ENCODE results near the gene IMPDH1.
A peak's percentile ranks its signal among the peaks of the same experiment; 100 is the strongest.

The IMPDH1 gene

GRCh38 chr7:128356546-128357216, 53.1 kb downstream of the IMPDH1 start:
- Mint-ChIP-seq H3K4me3 (no peak overlapping the region), H3K27ac (ENCODE audit: low read depth) (no peak overlapping the region), H3K36me3 (ENCODE audit: insufficient read depth) (peaks cover 2% of the 10 kb centered on the region), H3K9me3 (no peaks in the 10 kb centered on the region), H3K4me1 (peaks cover 9% of the 10 kb centered on the region), H3K27me3 (peaks cover 23% of the 10 kb centered on the region)
- ATAC-seq (replicated peaks; ENCODE audit: extremely low read depth, poor library complexity, severe bottlenecking) (no peak), DNase-seq (ENCODE audit: low spot score in 2 of 2) (no peak)

- no peaks in the 10 kb centered on the region for H3K4me1 Mint-ChIP-seq
- no peak overlapping the region for H3K4me3 Mint-ChIP-seq
- no peaks in the 10 kb centered on the region for H3K9me3 Mint-ChIP-seq
- peaks cover 2% of the 10 kb centered on the region for H3K36me3 Mint-ChIP-seq (ENCODE audit: insufficient read depth)
- peaks cover 41% of the 10 kb centered on the region for H3K27me3 Mint-ChIP-seq
- ATAC-seq (replicated peaks; ENCODE audit: extremely low read depth, poor library complexity, severe bottlenecking) = no peak
- no peak for DNase-seq (ENCODE audit: low spot score in 2 of 2)
- H3K27ac Mint-ChIP-seq (ENCODE audit: low read depth) = no peak overlapping the region
These were observed 56.2 kb downstream of the IMPDH1 start for GRCh38 chr7:128353610-128354009.

- peaks cover under 1% of the 10 kb centered on the region for H3K36me3 Mint-ChIP-seq (ENCODE audit: insufficient read depth)
- H3K27me3 Mint-ChIP-seq = peaks cover 46% of the 10 kb centered on the region
- peak overlapping the region; percentile 55 for H3K4me3 Mint-ChIP-seq
- H3K27ac Mint-ChIP-seq (ENCODE audit: low read depth) = no peak overlapping the region
- H3K9me3 Mint-ChIP-seq = no peaks in the 10 kb centered on the region
- no peak for DNase-seq (ENCODE audit: low spot score in 2 of 2)
- no peaks in the 10 kb centered on the region for H3K4me1 Mint-ChIP-seq
- no peak for ATAC-seq (replicated peaks; ENCODE audit: extremely low read depth, poor library complexity, severe bottlenecking)
These were observed 56.6 kb downstream of the IMPDH1 start for GRCh38 chr7:128353189-128353588.

GRCh38 chr7:128352636-128353035, 57.1 kb downstream of the IMPDH1 start:
- H3K4me1 Mint-ChIP-seq = no peaks in the 10 kb centered on the region
- peak overlapping the region; percentile 55 for H3K4me3 Mint-ChIP-seq
- H3K27me3 Mint-ChIP-seq = peaks cover 51% of the 10 kb centered on the region
- ATAC-seq (replicated peaks; ENCODE audit: extremely low read depth, poor library complexity, severe bottlenecking) (no peak), DNase-seq (ENCODE audit: low spot score in 2 of 2) (no peak)
- no peaks in the 10 kb centered on the region for H3K36me3 Mint-ChIP-seq (ENCODE audit: insufficient read depth)
- H3K27ac Mint-ChIP-seq (ENCODE audit: low read depth) = no peak overlapping the region
- H3K9me3 Mint-ChIP-seq = no peaks in the 10 kb centered on the region

GRCh38 chr7:128352153-128352537, 57.6 kb downstream of the IMPDH1 start:
- no peaks in the 10 kb centered on the region for H3K36me3 Mint-ChIP-seq (ENCODE audit: insufficient read depth)
- H3K4me3 Mint-ChIP-seq = no peak overlapping the region
- H3K4me1 Mint-ChIP-seq = no peaks in the 10 kb centered on the region
- no peak overlapping the region for H3K27ac Mint-ChIP-seq (ENCODE audit: low read depth)
- peaks cover 56% of the 10 kb centered on the region for H3K27me3 Mint-ChIP-seq
- H3K9me3 Mint-ChIP-seq = no peaks in the 10 kb centered on the region
- DNase-seq (ENCODE audit: low spot score in 2 of 2) (no peak), ATAC-seq (replicated peaks; ENCODE audit: extremely low read depth, poor library complexity, severe bottlenecking) (no peak)

- Mint-ChIP-seq H3K27me3 (peaks cover 56% of the 10 kb centered on the region), H3K36me3 (ENCODE audit: insufficient read depth) (no peaks in the 10 kb centered on the region), H3K9me3 (no peaks in the 10 kb centered on the region), H3K4me1 (no peaks in the 10 kb centered on the region), H3K4me3 (no peak overlapping the region), H3K27ac (ENCODE audit: low read depth) (no peak overlapping the region)
- ATAC-seq (replicated peaks; ENCODE audit: extremely low read depth, poor library complexity, severe bottlenecking) (no peak), DNase-seq (ENCODE audit: low spot score in 2 of 2) (no peak)
These were observed 58.3 kb downstream of the IMPDH1 start for GRCh38 chr7:128351296-128352152.

- ATAC-seq (replicated peaks; ENCODE audit: extremely low read depth, poor library complexity, severe bottlenecking) (no peak), DNase-seq (ENCODE audit: low spot score in 2 of 2) (no peak)
- Mint-ChIP-seq H3K9me3 (no peaks in the 10 kb centered on the region), H3K4me3 (peak overlapping the region; percentile 37), H3K4me1 (no peaks in the 10 kb centered on the region), H3K27me3 (peaks cover 56% of the 10 kb centered on the region), H3K36me3 (ENCODE audit: insufficient read depth) (no peaks in the 10 kb centered on the region), H3K27ac (ENCODE audit: low read depth) (no peak overlapping the region)
These were observed 59.0 kb downstream of the IMPDH1 start for GRCh38 chr7:128350708-128351295.

- Mint-ChIP-seq H3K4me1 (no peaks in the 10 kb centered on the region), H3K27me3 (peaks cover 56% of the 10 kb centered on the region), H3K27ac (ENCODE audit: low read depth) (no peak overlapping the region), H3K9me3 (no peaks in the 10 kb centered on the region), H3K36me3 (ENCODE audit: insufficient read depth) (no peaks in the 10 kb centered on the region), H3K4me3 (no peak overlapping the region)
- DNase-seq (ENCODE audit: low spot score in 2 of 2) (no peak), ATAC-seq (replicated peaks; ENCODE audit: extremely low read depth, poor library complexity, severe bottlenecking) (no peak)
These were observed 60.3 kb downstream of the IMPDH1 start for GRCh38 chr7:128349466-128349825.

- no peaks in the 10 kb centered on the region for H3K36me3 Mint-ChIP-seq (ENCODE audit: insufficient read depth)
- H3K27me3 Mint-ChIP-seq = peaks cover 39% of the 10 kb centered on the region
- ATAC-seq (replicated peaks; ENCODE audit: extremely low read depth, poor library complexity, severe bottlenecking) = no peak
- H3K27ac Mint-ChIP-seq (ENCODE audit: low read depth) = no peak overlapping the region
- no peak overlapping the region for H3K4me3 Mint-ChIP-seq
- H3K4me1 Mint-ChIP-seq = peaks cover 5% of the 10 kb centered on the region
- DNase-seq (ENCODE audit: low spot score in 2 of 2) = no peak
- no peaks in the 10 kb centered on the region for H3K9me3 Mint-ChIP-seq
These were observed 62.1 kb downstream of the IMPDH1 start for GRCh38 chr7:128347647-128348097.

- H3K27ac Mint-ChIP-seq (ENCODE audit: low read depth) = no peak overlapping the region
- no peak for ATAC-seq (replicated peaks; ENCODE audit: extremely low read depth, poor library complexity, severe bottlenecking)
- no peaks in the 10 kb centered on the region for H3K9me3 Mint-ChIP-seq
- DNase-seq (ENCODE audit: low spot score in 2 of 2) = no peak
- peak overlapping the region; percentile 93 for H3K4me3 Mint-ChIP-seq
- H3K36me3 Mint-ChIP-seq (ENCODE audit: insufficient read depth) = no peaks in the 10 kb centered on the region
- peaks cover 23% of the 10 kb centered on the region for H3K27me3 Mint-ChIP-seq
- peaks cover 23% of the 10 kb centered on the region for H3K4me1 Mint-ChIP-seq
These were observed 65.4 kb downstream of the IMPDH1 start for GRCh38 chr7:128344431-128344774.

GRCh38 chr7:128343554-128344430, 66.0 kb downstream of the IMPDH1 start, which contains the start of gene RBM28:
Gene RBM28 (minus strand): TSS chr7:128343908. CDS start chr7:128343793, 115 bp downstream.
- peaks cover 23% of the 10 kb centered on the region for H3K4me1 Mint-ChIP-seq
- peak; percentile 76 to 85 for DNase-seq (ENCODE audit: low spot score in 2 of 2)
- peak within 1 kb of the TSS; percentile 57 for H3K27ac Mint-ChIP-seq (ENCODE audit: low read depth)
- peaks cover 3% of the 10 kb centered on the region for H3K36me3 Mint-ChIP-seq (ENCODE audit: insufficient read depth)
- no peaks in the 10 kb centered on the region for H3K9me3 Mint-ChIP-seq
- ATAC-seq (replicated peaks; ENCODE audit: extremely low read depth, poor library complexity, severe bottlenecking) = peak; percentile 94
- H3K27me3 Mint-ChIP-seq = peaks cover 16% of the 10 kb centered on the region
- peak within 1 kb of the TSS; percentile 93 for H3K4me3 Mint-ChIP-seq
